Gastroesophageal sphincter (tissue), 4 donors: ENCODE measurements around the gene ZNF567. TPM values are rescaled to one million over a fixed set of nuclear protein-coding genes. Genes with fewer than 3 reads are reported as not detected.

Experiments
- ATAC-seq: fragments of 150-250 bp; one replicate; pipeline ENCODE4 v1.9.1; 2016; ENCODE audit warnings: mild to moderate bottlenecking, moderate library complexity
- H3K27ac ChIP-seq, 4 donors: fragments of 200-600 bp; sonication (generic) in 3 of 4; 1 replicate in 3 of 4; 2 replicates in 1 of 4; pipeline ENCODE4 v1.5.1; 2016 to 2019
- H3K27me3 ChIP-seq: fragments of 200-600 bp; sonication (generic); one replicate; pipeline ENCODE4 v1.5.1; 2019
- H3K36me3 ChIP-seq, 2 donors: fragments of 200-600 bp; sonication (generic); one replicate each; pipeline ENCODE4 v1.5.1; 2019; ENCODE audit warnings: control low read depth in 1 of 2
- H3K4me1 ChIP-seq, 3 donors: fragments of 200-600 bp; sonication (generic); 1 replicate in 2 of 3; 2 replicates in 1 of 3; pipeline ENCODE4 v1.5.1; 2016 to 2019; ENCODE audit warnings: control low read depth in 2 of 3
- H3K4me3 ChIP-seq, 2 donors: fragments of 200-600 bp; sonication (generic); one replicate each; pipeline ENCODE4 v1.5.1; 2019; ENCODE audit warnings: mild to moderate bottlenecking in 1 of 2, moderate library complexity in 1 of 2
- H3K9me3 ChIP-seq, 3 donors: fragments of 200-600 bp; sonication (generic); one replicate each; pipeline ENCODE4 v1.5.1; 2017 to 2019; ENCODE audit warnings: control low read depth in 2 of 3
- EP300 ChIP-seq: sonication (generic); formaldehyde crosslinking; IDR thresholded peaks from one replicate; pipeline ENCODE4 v1.6.1; 2017; ENCODE audit warnings: antibody characterized with exemption, mild to moderate bottlenecking
- POLR2A ChIP-seq, 2 donors: fragments of 450-650 bp; IDR thresholded peaks; one replicate each; pipeline ENCODE4 v1.6.1; 2017; ENCODE audit warnings: antibody characterized with exemption in 2 of 2, mild to moderate bottlenecking in 2 of 2, moderate library complexity in 1 of 2
- POLR2AphosphoS5 ChIP-seq: sonication (generic); formaldehyde crosslinking; IDR thresholded peaks from one replicate; pipeline ENCODE4 v1.6.1; 2017; ENCODE audit warnings: antibody characterized with exemption
- WGBS, 2 donors: methylation state at CpG; one replicate each; pipeline ENCODE4 v1.1.5; 2018; ENCODE audit warnings: low coverage in 1 of 2; 5-methylcytosine and 5-hydroxymethylcytosine counted together
- total RNA-seq, 4 donors: library from RNA; depleted of rRNA; stranded (reverse); fragments of >200 nt; gene quantifications; one replicate each; pipeline ENCODE4 v1.1.0, GENCODE V29; 2016
- TF ChIP-seq, protein P1 (sequence below), 4 experiments: fragments of 200-600 bp in 2 of 4; fragments of 450-650 bp in 2 of 4; sonication (generic) in 1 of 4; IDR thresholded peaks; one replicate each; pipeline ENCODE4 v1.5.1; 2017 to 2019; ENCODE audit warnings: antibody characterized with exemption in 4 of 4, mild to moderate bottlenecking in 2 of 4, moderate library complexity in 2 of 4

Gene ZNF567
- total RNA-seq, result 1 to 10 TPM; 6.2 to 9.6 (median 7.9) TPM

GRCh38 chr19:36687214-36688056, at the start of gene ZNF567:
Gene ZNF567 (plus strand): TSS chr19:36687612. CDS start chr19:36694868, 7,256 bp downstream.
- H3K9me3 ChIP-seq, result peaks cover 0 to 16% (median 2%) of the 10 kb centered on the region in 3 donors
- peaks cover 0 to 29% (median 10%) of the 10 kb centered on the region in 3 donors for H3K4me1 ChIP-seq
- peak within 1 kb of the TSS; percentile 61 to 62 for H3K4me3 ChIP-seq
- H3K27ac ChIP-seq, result peak within 1 kb of the TSS; percentile 15 to 80 (median 77)
- TF ChIP-seq POLR2A (IDR thresholded peaks at IDR 0.05) (peak; percentile 41 to 59), POLR2AphosphoS5 (peak; percentile 64), EP300 (no peak)
- TF ChIP-seq, protein P1, sequence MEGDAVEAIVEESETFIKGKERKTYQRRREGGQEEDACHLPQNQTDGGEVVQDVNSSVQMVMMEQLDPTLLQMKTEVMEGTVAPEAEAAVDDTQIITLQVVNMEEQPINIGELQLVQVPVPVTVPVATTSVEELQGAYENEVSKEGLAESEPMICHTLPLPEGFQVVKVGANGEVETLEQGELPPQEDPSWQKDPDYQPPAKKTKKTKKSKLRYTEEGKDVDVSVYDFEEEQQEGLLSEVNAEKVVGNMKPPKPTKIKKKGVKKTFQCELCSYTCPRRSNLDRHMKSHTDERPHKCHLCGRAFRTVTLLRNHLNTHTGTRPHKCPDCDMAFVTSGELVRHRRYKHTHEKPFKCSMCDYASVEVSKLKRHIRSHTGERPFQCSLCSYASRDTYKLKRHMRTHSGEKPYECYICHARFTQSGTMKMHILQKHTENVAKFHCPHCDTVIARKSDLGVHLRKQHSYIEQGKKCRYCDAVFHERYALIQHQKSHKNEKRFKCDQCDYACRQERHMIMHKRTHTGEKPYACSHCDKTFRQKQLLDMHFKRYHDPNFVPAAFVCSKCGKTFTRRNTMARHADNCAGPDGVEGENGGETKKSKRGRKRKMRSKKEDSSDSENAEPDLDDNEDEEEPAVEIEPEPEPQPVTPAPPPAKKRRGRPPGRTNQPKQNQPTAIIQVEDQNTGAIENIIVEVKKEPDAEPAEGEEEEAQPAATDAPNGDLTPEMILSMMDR (IDR thresholded peaks at IDR 0.05), result no peak
- ATAC-seq, result peak; percentile 100
- H3K36me3 ChIP-seq, result peaks cover 0 to 58% of the 10 kb centered on the region in 2 donors
- 0% methylated on average over 4 to 18 of the region's 69 CpGs for WGBS, 2 donors
- H3K27me3 ChIP-seq, result no peaks in the 10 kb centered on the region

GRCh38 chr19:36638862-36639510, 48.4 kb upstream of the ZNF567 start:
- Histone ChIP-seq H3K36me3 (peaks cover 10 to 98% of the 10 kb centered on the region in 2 donors), H3K9me3 (peaks cover 12 to 100% (median 29%) of the 10 kb centered on the region in 3 donors), H3K27ac (no peak overlapping the region), H3K4me1 (no peaks in the 10 kb centered on the region), H3K27me3 (no peaks in the 10 kb centered on the region), H3K4me3 (no peak overlapping the region)
- no peak for ATAC-seq
- TF ChIP-seq POLR2A (IDR thresholded peaks at IDR 0.05) (no peak), EP300 (no peak), POLR2AphosphoS5 (no peak)
- TF ChIP-seq, protein P1 (IDR thresholded peaks at IDR 0.05), result no peak
- WGBS, 2 donors, result 87 to 96% methylated on average over 5 of the region's 5 CpGs

- Histone ChIP-seq H3K27ac (no peak overlapping the region), H3K9me3 (peaks cover 4 to 100% (median 6%) of the 10 kb centered on the region in 3 donors), H3K4me1 (no peaks in the 10 kb centered on the region), H3K4me3 (no peak overlapping the region), H3K36me3 (peaks cover 14 to 100% of the 10 kb centered on the region in 2 donors), H3K27me3 (no peaks in the 10 kb centered on the region)
- no peak for ATAC-seq
- TF ChIP-seq POLR2A (IDR thresholded peaks at IDR 0.05), result no peak
- TF ChIP-seq, protein P1 (IDR thresholded peaks at IDR 0.05), result no peak
- TF ChIP-seq EP300, result no peak
- no peak for TF ChIP-seq POLR2AphosphoS5
- WGBS, 2 donors, result 88 to 94% methylated on average over 2 of the region's 2 CpGs
These were observed 40.7 kb upstream of the ZNF567 start for GRCh38 chr19:36646746-36647145.

GRCh38 chr19:36652958-36653357, 34.5 kb upstream of the ZNF567 start:
- TF ChIP-seq EP300 (no peak), POLR2A (IDR thresholded peaks at IDR 0.05) (no peak), POLR2AphosphoS5 (no peak)
- TF ChIP-seq, protein P1 (IDR thresholded peaks at IDR 0.05), result no peak
- 56 to 60% methylated on average over 1 of the region's 1 CpG for WGBS, 2 donors
- no peak for ATAC-seq
- Histone ChIP-seq H3K4me1 (no peaks in the 10 kb centered on the region), H3K36me3 (peaks cover 26 to 100% of the 10 kb centered on the region in 2 donors), H3K4me3 (no peak overlapping the region), H3K27ac (no peak overlapping the region), H3K9me3 (peaks cover 0 to 99% (median 9%) of the 10 kb centered on the region in 3 donors), H3K27me3 (no peaks in the 10 kb centered on the region)
